ENCODE results near the gene PRR36.
"Not testable (repeated sequence)": the region's sequence is repeated elsewhere in the genome, so short reads cannot be mapped to it uniquely, and the experiment has no call there.

The PRR36 gene

GRCh38 chr19:7870571-7871436 lies 3.4 kb downstream of the PRR36 start:
- peak; percentile 63 for DNase-seq

DNA sequence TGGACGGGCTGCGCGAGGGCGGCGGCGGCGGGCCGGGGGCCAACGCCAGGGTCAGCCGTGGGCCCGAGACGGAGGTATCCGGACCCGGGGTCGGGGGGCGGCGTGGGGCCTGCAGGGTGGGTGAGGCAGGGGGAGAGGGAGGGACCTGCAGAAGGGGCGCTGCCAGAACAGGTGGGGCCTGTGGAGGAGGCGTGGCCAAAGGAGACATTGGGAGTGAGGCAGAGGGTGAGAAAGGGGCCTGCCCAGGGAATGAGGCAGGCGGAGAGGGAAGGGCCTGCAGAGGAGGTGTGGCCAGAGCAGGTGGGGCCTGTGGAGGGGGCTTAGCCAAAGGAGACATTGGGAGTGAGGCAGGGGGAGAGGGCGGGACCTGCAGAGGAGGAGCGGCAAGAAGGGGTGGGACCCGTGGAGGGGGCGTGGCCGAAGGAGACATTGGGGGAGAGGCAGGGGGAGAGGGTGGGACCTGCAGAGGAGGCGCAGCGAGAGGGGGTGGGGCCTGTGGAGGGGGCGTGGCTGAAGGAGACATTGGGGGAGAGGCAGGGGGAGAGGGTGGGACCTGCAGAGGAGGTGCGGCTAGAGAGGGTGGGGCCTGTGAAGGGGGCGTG lies 4.2 kb downstream of the PRR36 start:
- DNase-seq, result peak; percentile 15

DNA sequence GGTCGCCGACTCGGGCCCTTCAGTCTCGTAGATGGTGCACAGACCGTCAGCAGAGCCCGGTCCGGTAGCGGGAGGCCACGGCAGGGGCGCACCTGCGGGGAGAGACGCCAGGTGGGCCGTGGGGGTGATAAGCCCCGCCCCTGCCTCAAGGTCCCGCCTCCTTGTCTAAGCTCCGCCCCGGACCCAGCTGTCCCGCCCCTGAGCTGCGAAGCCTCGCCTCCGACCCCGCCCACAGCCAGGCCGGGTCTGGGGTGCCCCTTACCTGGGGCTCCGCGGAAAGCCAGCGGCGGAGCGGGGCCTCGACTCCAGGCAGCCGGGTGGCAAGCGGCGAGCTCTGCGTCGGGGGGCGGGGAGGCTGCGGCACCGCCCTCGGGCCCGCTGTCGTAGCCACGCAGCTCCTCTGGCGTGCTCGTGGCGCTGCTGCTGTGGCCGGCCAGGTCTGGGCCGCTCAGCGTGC lies 4.7 kb downstream of the PRR36 start:
- no peak for DNase-seq

DNA sequence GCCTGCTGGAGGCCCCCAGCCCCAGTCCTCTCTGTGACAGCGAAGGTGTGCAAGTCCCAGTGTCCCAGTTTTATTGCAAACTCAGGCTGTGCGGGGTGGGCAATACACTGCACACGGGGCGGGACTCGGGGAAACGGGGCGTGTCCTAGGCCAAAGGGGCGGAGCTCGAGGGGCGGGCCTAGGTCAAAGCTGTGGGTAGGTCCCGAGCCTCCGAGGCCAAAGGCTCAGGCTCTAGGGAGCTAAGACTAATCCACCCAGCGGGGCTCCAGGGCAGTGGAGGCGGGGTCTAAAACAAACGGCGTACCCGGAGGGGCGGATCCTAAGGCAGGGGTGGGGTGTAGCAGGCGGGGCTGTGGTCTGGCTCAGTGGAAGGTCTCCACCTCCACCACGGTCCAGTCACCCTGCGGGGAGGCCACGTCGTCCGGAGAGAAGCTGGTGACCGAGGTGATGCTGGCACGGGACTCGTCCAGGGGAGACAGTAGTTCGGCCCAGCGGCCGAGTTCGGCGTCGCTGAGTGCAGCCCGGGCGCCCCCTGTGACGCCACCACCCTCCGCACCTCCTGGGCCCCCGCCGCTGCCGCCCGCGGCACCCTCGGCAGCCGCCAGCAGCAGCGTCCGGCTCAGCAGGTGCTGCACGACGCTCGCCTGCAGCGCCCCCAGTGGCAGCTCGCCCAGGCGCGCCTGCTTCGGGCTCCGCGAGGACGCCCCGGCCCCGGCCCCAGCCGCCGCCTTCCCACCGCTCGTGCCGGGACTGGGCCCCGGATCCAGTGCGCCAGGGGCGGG lies 5.3 kb downstream of the PRR36 start:
- peak; percentile 68 for DNase-seq

DNA sequence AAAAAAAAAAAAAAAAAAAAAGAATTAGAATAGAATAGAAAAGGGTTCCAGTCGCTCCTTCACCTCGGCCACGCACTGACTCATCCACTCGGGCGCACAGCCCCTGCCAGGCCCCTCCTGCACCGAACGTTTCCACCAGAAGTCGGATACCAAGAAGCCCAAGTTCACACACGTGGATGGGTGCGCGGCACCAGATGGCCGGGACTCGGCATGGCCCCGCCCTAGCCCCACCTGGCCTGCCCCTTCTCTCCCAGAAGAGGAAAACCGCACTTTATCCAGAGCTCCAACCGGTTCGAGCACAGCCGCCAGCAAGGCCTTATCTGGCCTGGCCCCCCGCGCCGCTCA lies 5.9 kb downstream of the PRR36 start:
- DNase-seq, result peak; percentile 7

GRCh38 chr19:7867092-7867844 lies 6.9 kb downstream of the PRR36 start:
- no peak for DNase-seq

- no peak for DNase-seq
Measured at GRCh38 chr19:7866399-7867091, 7.6 kb downstream of the PRR36 start.

DNA sequence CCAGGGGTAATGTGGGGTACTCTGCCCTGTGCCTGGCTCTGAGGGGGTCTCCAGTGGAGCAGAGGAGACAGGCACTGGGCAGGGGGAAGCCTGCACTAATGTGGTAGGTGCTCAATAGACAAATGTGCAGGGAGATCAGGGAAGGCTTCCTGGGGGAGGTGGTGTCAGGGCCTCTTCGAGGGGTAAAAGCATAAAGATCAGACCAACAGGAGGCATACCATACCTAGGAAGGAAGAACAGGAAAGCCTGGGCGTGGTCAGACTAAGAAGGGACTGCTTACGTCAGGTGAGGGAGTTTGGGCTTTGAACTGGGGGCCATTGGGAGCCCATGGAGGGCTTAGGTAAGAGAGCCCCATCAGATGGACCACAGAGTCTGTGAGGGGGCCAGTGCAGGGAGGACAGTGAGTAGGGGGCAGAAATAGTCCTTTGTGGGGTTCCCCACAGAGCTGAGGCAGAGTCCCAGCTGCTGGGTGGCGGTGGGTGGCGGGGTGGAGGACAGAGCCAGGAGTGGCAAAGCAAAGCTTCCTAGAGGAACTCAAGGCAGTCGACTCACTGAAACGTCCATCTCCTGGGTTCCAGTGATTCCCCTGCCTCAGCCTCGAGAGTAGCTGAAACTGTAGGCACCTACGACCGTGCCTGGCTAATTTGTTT lies 8.8 kb downstream of the PRR36 start:
- no peak for DNase-seq

GRCh38 chr19:7864690-7865074 lies 9.5 kb downstream of the PRR36 start:
- DNase-seq, result no peak

DNA sequence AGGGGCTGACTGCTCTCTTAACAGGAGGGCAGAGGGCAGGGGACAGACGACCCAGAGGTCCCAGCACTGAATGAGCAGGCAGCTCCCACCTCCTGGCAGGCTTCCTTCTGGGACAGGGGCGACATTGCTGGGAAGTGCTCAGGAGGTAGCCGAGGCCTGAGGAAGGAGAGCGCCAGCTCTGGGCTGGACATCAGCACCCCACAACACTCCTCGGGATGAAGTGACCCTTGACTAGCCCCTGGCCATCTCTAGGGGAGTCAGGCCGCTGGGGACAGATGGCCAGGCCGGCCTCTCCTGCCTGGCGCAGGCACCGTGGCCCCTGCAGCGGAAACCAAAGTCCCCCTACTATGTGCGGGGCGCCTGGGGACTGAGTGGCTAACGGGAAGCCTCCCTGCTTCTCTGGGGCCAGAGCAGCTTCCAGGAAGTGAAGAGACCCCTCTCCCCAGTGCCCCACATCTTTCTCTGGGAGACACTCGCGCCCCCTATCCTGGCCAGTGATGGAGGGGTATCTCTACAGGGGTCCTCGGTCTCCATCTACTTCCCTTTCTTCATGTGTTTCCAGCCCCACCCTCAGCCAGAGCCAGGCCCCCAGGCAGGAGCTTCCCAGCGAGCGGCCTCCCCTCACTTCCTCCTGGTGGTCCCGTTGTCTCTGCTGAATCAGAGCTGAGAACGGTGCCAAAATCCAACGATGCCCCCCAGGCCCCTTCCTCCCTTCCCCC lies 10.1 kb downstream of the PRR36 start:
- DNase-seq, result no peak

DNA sequence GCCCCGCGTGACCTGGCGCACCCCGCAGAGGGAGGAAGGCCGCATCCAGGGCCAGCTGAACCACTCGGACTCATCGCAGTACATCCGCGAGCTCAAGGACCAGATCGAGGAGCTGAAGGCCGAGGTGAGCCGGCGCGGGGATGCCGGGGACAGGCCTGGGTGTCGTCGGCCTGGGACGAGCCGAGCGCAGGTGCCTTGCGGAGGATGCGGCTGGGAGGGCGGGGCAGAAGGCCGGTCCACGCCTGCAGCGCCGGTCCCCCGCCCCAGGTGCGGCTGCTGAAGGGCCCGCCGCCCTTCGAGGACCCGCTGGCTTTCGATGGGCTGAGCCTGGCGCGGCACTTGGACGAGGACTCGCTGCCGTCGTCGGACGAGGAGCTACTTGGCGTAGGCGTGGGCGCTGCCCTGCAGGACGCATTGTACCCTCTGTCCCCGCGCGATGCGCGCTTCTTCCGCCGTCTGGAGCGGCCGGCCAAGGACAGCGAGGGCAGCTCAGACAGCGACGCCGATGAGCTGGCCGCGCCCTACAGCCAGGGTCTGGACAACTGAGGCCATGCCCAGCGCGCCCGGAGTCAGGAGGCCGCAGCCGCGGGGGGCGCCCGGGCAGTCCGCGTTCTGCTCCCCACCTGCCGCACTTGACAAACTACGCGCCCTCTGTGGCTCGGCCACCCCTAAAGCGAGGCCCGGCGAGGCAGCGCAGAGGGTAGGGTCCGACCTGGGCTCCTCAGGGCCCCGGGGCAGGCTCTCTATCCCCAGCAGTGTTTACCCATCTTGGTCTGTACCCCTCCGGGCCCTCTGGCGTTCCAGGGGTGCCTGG lies 10.8 kb downstream of the PRR36 start:
- no peak for DNase-seq

DNA sequence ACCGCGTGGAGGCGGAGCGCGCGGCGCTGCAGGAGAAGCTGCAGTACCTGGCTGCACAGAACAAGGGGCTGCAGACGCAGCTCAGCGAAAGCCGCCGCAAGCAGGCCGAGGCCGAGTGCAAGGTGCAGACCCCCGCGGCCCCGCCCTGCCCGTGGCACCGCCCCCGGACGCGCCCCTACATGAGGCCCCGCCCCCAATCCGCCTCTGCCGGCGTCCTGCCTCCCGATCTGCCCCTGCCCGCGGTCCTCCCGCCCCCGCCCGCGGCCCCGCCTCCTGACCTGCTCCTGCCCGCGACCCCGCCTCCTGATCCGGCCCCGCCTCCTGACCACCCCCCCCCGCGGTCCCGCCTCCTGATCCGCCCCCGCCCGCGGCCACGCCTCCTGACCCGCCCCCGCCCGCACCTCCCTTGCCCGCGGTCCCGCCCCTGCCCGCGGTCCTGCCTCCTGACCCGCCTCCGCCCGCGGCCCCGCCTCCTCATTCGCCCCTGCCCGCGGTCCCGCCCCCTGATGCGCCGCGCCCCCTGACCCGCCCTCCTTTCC lies 11.7 kb downstream of the PRR36 start:
- no peak for DNase-seq

DNA sequence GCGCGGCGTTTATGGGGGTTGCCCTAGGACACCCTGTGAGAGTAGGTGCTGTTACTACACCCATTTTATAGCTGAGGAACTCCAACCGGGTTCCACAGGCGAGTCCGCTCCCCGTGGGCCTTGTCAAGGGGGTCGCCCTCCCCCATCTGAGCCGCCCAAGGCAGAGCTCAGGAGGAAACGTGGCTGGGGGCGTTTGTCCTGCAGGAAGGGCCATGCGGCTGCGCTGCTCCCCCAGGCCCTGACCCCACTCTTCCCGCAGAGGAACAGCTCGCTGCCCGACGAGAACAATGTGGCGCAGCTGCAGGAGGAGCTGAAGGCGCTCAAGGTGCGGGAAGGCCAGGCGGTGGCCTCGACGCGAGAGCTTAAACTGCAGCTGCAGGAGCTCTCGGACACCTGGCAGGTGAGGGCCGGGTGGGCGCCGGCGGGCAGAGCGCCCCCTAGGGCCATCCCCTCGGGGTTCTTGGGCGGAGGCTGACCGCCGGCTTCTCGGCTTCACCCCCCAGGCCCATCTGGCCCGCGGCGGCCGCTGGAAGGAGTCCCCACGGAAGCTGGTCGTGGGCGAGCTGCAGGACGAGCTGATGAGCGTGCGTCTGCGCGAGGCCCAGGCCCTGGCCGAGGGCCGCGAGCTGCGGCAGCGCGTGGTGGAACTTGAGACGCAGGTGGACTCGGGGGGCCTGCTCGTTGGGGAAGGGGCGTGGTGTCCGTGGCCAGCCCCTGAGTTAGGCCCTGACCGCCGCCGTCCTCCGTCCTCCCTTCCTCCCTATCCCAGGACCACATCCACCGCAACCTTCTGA lies 12.4 kb downstream of the PRR36 start:
- no peak for DNase-seq

GRCh38 chr19:7860714-7861618 lies 13.2 kb downstream of the PRR36 start:
- DNase-seq, result no peak

DNA sequence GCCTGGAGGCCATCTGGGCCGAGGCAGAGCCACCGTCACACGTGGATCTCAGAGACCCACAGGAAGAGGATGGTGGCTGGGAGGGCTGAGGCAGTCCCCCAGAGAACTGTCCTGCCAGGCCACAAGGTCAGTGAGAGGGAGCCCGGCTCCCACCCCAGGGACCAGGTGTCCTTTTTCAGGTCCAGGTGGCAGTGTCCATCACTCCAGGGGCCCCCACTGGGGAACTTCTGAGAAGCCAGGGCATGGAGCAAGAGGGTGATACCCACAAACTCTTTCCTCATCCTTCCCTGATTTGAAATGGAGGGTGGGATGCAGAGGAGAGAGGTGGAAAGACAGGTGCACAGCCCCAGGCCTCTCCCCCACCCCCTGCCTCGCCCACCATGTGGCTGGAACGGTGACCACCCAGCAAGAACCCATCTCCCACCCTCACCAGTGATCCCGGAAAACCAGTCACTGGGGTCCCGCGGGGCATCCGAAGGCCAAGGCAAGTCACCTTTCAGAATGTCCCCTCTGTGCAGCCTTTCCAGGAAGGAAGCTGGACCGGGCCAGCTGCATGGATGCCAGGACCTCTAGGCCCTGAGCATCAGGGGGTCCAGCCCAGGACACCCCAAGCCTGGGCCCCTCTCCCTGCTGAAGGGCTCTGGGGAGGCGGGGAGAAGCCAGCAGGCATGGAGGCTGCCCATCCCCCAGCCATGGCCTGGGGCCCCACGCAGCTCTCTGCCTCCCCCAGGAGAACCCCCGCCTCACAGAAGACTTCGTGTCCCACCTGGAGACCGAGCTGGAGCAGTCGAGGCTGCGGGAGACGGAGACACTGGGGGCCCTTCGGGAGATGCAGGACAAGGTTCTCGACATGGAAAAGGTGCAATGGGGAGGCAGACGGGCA lies 14.1 kb downstream of the PRR36 start:
- DNase-seq, result no peak

DNA sequence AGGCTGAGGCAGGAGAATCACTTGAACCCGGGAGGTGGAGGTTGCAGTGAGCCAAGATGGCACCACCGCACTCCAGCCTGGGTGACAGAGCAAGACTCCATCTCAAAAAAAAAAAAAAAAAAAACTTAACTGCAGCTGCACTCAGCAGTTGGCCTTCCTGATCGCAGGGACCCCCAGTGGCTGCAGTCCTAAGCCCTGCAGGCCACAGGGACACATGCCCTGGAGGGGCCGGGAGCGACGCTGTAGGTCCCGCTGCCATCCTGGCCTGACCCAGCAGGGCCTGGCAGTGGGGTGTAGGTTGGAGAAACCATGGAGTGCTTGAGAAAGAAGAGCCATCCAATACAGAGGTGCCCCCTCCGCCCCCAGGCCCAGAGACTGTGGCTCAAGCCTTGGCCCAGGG lies 15.1 kb downstream of the PRR36 start:
- DNase-seq, result not testable (repeated sequence)

Measured in HCEC 1CT (cell line).